ENCODE results near the gene SLC1A2.

DNA sequence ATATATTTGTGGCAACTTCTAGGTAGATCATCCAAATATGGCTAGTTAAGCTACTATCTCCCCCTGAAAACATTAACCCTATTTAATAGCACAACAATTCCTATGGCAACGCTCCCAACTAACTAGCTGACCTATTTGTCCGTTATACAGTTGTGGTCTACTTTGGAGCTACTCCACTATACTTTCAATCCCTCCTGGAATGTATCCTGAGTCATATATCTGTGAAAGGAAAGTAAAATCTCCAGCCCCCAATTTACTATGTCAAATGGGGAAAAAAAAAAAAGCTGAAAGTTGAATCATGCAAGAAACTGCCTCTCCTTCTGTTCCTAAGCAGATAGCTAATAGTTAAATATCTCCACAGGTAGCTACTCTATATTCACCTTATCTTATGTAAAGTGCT is 151.9 kb downstream of the SLC1A2 start:
- TF ChIP-seq POLR2A (IDR thresholded peaks at IDR 0.05; ENCODE audit: extremely low read depth, insufficient read length) (no peak), MYC (IDR thresholded peaks at IDR 0.05; ENCODE audit: low read depth, low read length) (no peak), CTCF (IDR thresholded peaks at IDR 0.05; ENCODE audit: low read depth, low read length) (no peak)
